HCT116 (cell line): ENCODE measurements around the gene RFX2. TPM values are rescaled to one million over a fixed set of nuclear protein-coding genes. Genes with fewer than 3 reads are reported as not detected.

Experiments used
- ATAC-seq: fragments of 200-7000 bp; cut with Tn5 transposase; 2 replicates; pipeline ENCODE4 v1.9.1; 2020; ENCODE audit warnings: mild to moderate bottlenecking, moderate library complexity
- BruUV-seq: library from RNA; stranded (reverse); fragments of 400-500 nt; replicated peaks from 2 replicates; lab custom pipeline; 2021; lab: Mats Ljungman, UMichigan
- CTCF ChIA-PET: fragments of 300-600 bp; sonication (Branson Sonifier 250); formaldehyde crosslinking; loops from one replicate; lab custom pipeline; 2021; ENCODE audit warnings: antibody characterized with exemption; lab: Charles Lee
- POLR2A ChIA-PET: fragments of 300-600, 350-600 bp; sonication (Branson Sonifier 250); formaldehyde crosslinking; loops from one replicate; lab custom pipeline; 2021; ENCODE audit warnings: antibody characterized with exemption; lab: Charles Lee
- RAD21 ChIA-PET, 2 experiments: fragments of 300-600 bp; sonication (Branson Sonifier 250); formaldehyde crosslinking; loops; one replicate each; lab custom pipeline; 2023; ENCODE audit warnings: low total read pairs in 2 of 2; ENCODE audit not compliant: uncharacterized antibody in 2 of 2, unreplicated experiment in 2 of 2, low non-redundant PET in 1 of 2; lab: Charles Lee
- DNase-seq: peaks from one replicate; pipeline ENCODE4 v3.0.0-alpha.2; 2010; ENCODE audit warnings: low read depth, low spot score
- H2AFZ ChIP-seq: fragments of 200-600 bp; shearing (Covaris generic), sonication (generic); 2 replicates; pipeline ENCODE4 v1.6.1; 2017; ENCODE audit warnings: low read depth, mixed run types, mixed read lengths, antibody characterized with exemption, low read length; ENCODE audit not compliant: poor library complexity, severe bottlenecking
- H3K27ac ChIP-seq: 2 replicates; pipeline ENCODE4 v1.5.1; 2012; ENCODE audit warnings: low read depth, low read length
- H3K27me3 ChIP-seq: fragments of 200-600 bp; sonication (generic); 2 replicates; pipeline ENCODE4 v1.6.1; 2016; ENCODE audit warnings: mixed run types, low read length, mixed read lengths; ENCODE audit not compliant: insufficient read depth
- H3K36me3 ChIP-seq, 2 experiments: fragments of 200-500 bp in 1 of 2; fragments of 200-600 bp in 1 of 2; sonication (Bioruptor generic) in 1 of 2; sonication (generic) in 1 of 2; 2 replicates each; pipeline versions ENCODE4 v1.5.1 to v1.6.1; 2014 to 2016; ENCODE audit warnings: low read length in 2 of 2, inconsistent platforms in 1 of 2, mixed read lengths in 1 of 2, mixed run types in 1 of 2; ENCODE audit not compliant: insufficient read depth in 2 of 2, control insufficient read depth in 1 of 2
- H3K4me1 ChIP-seq, 2 experiments: fragments of 200-600 bp in 1 of 2; sonication (generic) in 1 of 2; 2 replicates each; pipeline versions ENCODE4 v1.5.1 to v1.6.1; 2012 to 2017; ENCODE audit warnings: low read length in 2 of 2, inconsistent platforms in 1 of 2, mild to moderate bottlenecking in 1 of 2, mixed read lengths in 1 of 2, mixed run types in 1 of 2, moderate library complexity in 1 of 2; ENCODE audit not compliant: insufficient read depth in 2 of 2, control insufficient read depth in 1 of 2
- H3K4me2 ChIP-seq: fragments of 200-600 bp; sonication (generic); 2 replicates; pipeline ENCODE4 v1.6.1; 2017; ENCODE audit warnings: mixed run types, low read length, mixed read lengths
- H3K4me3 ChIP-seq, 2 experiments: fragments of 200-600 bp in 1 of 2; sonication (generic) in 1 of 2; replicated peaks in 1 of 2; 2 replicates each; pipeline ENCODE4 v1.5.1; 2011 to 2016; ENCODE audit warnings: low read length in 2 of 2, control low read depth in 1 of 2, low read depth in 1 of 2, mild to moderate bottlenecking in 1 of 2, mixed read lengths in 1 of 2, mixed run types in 1 of 2
- H3K79me2 ChIP-seq: fragments of 200-600 bp; sonication (generic); 2 replicates; pipeline ENCODE4 v1.6.1; 2017; ENCODE audit warnings: mild to moderate bottlenecking, mixed run types, low read length, moderate library complexity, mixed read lengths; ENCODE audit not compliant: insufficient read depth
- H3K9ac ChIP-seq: fragments of 200-600 bp; sonication (generic); 2 replicates; pipeline ENCODE4 v1.6.1; 2016; ENCODE audit warnings: low read length, mixed read lengths
- H3K9me2 ChIP-seq: fragments of 200-600 bp; sonication (generic), shearing (Covaris generic); 2 replicates; pipeline ENCODE4 v1.6.1; 2017; ENCODE audit warnings: mixed run types, mild to moderate bottlenecking, moderate library complexity; ENCODE audit not compliant: insufficient read depth
- H3K9me3 ChIP-seq, 2 experiments: fragments of 200-500 bp in 1 of 2; fragments of 200-600 bp in 1 of 2; sonication (Bioruptor generic) in 1 of 2; sonication (generic) in 1 of 2; 2 replicates each; pipeline ENCODE4 v1.6.1; 2014 to 2017; ENCODE audit warnings: low read length in 2 of 2, mixed read lengths in 2 of 2, inconsistent platforms in 1 of 2, low read depth in 1 of 2, mild to moderate bottlenecking in 1 of 2, mixed run types in 1 of 2, moderate library complexity in 1 of 2; ENCODE audit not compliant: control insufficient read depth in 1 of 2, insufficient read depth in 1 of 2
- H4K20me1 ChIP-seq: fragments of 200-600 bp; sonication (generic), shearing (Covaris generic); 2 replicates; pipeline ENCODE4 v1.6.1; 2017; ENCODE audit warnings: mixed run types, mild to moderate bottlenecking, moderate library complexity; ENCODE audit not compliant: insufficient read depth
- CEBPB ChIP-seq: IDR thresholded peaks from 2 replicates; pipeline ENCODE4 v1.6.1; 2012; ENCODE audit warnings: low read depth
- CTCF ChIP-seq, 3 experiments: fragments of 200-600 bp in 1 of 3; sonication (generic) in 1 of 3; IDR thresholded peaks in 2 of 3; conservative IDR thresholded peaks in 1 of 3; 2 replicates each; pipeline ENCODE4 v1.5.1; 2012 to 2017; ENCODE audit warnings: low read depth in 2 of 3, low read length in 2 of 3, antibody characterized with exemption in 1 of 3, borderline replicate concordance in 1 of 3, control low read depth in 1 of 3, mild to moderate bottlenecking in 1 of 3, mixed read lengths in 1 of 3, mixed run types in 1 of 3, moderate library complexity in 1 of 3; ENCODE audit not compliant: insufficient read depth in 1 of 3
- EGR1 ChIP-seq: IDR thresholded peaks from 2 replicates; pipeline ENCODE4 v1.6.1; 2012; ENCODE audit warnings: low read depth
- EZH2 ChIP-seq: fragments of 200-600 bp; sonication (generic); IDR thresholded peaks from 2 replicates; pipeline ENCODE4 v1.6.1; 2017; ENCODE audit warnings: antibody characterized with exemption, mixed run types
- FOSL1 ChIP-seq: IDR thresholded peaks from 2 replicates; pipeline ENCODE4 v1.6.1; 2012; ENCODE audit warnings: low read depth
- MAX ChIP-seq: IDR thresholded peaks from 2 replicates; pipeline ENCODE4 v1.6.1; 2012
- POLR2A ChIP-seq: IDR thresholded peaks from 2 replicates; pipeline ENCODE4 v1.7.0; 2011; ENCODE audit warnings: borderline replicate concordance; ENCODE audit not compliant: insufficient read depth, insufficient read length; ENCODE audit errors: extremely low read depth
- POLR2AphosphoS5 ChIP-seq: IDR thresholded peaks from 2 replicates; pipeline ENCODE4 v1.6.1; 2011; ENCODE audit warnings: mild to moderate bottlenecking, low read depth, low read length, moderate library complexity
- REST ChIP-seq: IDR thresholded peaks from 2 replicates; pipeline ENCODE4 v1.6.1; 2012; ENCODE audit warnings: low read depth
- SP1 ChIP-seq: IDR thresholded peaks from 2 replicates; pipeline ENCODE4 v1.6.1; 2012; ENCODE audit warnings: low read depth
- SRF ChIP-seq: IDR thresholded peaks from 2 replicates; pipeline ENCODE4 v1.6.1; 2012; ENCODE audit warnings: low read depth
- TCF7L2 ChIP-seq: IDR thresholded peaks from 2 replicates; pipeline ENCODE4 v1.7.0; 2011; ENCODE audit warnings: borderline replicate concordance, inconsistent platforms; ENCODE audit not compliant: insufficient read depth, insufficient read length; ENCODE audit errors: extremely low read depth
- YY1 ChIP-seq: IDR thresholded peaks from 2 replicates; pipeline ENCODE4 v1.6.1; 2011; ENCODE audit warnings: low read length, low read depth, moderate library complexity, mild to moderate bottlenecking; ENCODE audit not compliant: insufficient replicate concordance; ENCODE audit errors: extremely low read depth
- ZBTB33 ChIP-seq: IDR thresholded peaks from 2 replicates; pipeline ENCODE4 v1.6.1; 2011; ENCODE audit warnings: mild to moderate bottlenecking, low read length, moderate library complexity; ENCODE audit not compliant: insufficient replicate concordance; ENCODE audit errors: extremely low read depth
- ZFX ChIP-seq: fragments of 450-650 bp; IDR thresholded peaks from 2 replicates; pipeline ENCODE4 v1.6.1; 2017
- ZNF274 ChIP-seq: fragments of 200-500 bp; sonication (Bioruptor generic); IDR thresholded peaks from 2 replicates; pipeline ENCODE4 v1.6.1; 2014; ENCODE audit warnings: mild to moderate bottlenecking, low read depth, low read length, inconsistent platforms
- intact Hi-C: fragments of 100-400 bp; cut with micrococcal nuclease; formaldehyde crosslinking; loops from 2 replicates; pipeline ENCODE4 v1.10.0; 2022
- total RNA-seq: library from RNA; stranded (reverse); gene quantifications from one replicate; pipeline ENCODE4 v1.2.1, GENCODE V29; 2021; ENCODE audit not compliant: unreplicated experiment

RFX2 gene
- total RNA-seq, 1 experiment from 2014 or later, result 13.7 TPM

- H3K4me2 ChIP-seq, result no peak overlapping the region
- ChIA-PET RAD21 (no interaction called here), POLR2A (no interaction called here)
- intact Hi-C loops, result no loop called here
- H3K27me3 ChIP-seq, result no peaks in the 10 kb centered on the region
- H3K9me3 ChIP-seq, result no peaks in the 10 kb centered on the region
- no peak for DNase-seq
- H3K79me2 ChIP-seq, result no peaks in the 10 kb centered on the region
- TF ChIP-seq REST (no peak), CEBPB (no peak), ZFX (no peak), ZBTB33 (no peak), POLR2A (no peak), POLR2AphosphoS5 (no peak), SP1 (no peak), MAX (no peak), YY1 (no peak), CTCF (IDR thresholded peaks at IDR 0.05 in 2 of 3, conservative IDR thresholded peaks at IDR 0.05 in 1 of 3; ENCODE audit: borderline replicate concordance in 1 of 3, insufficient read depth in 1 of 3, low read depth in 2 of 3, low read length in 2 of 3) (no peak), ZNF274 (no peak), EZH2 (no peak), SRF (no peak), FOSL1 (no peak), EGR1 (no peak), TCF7L2 (no peak)
- TF ChIP-seq, all 23 proteins: peak for 0
- Histone ChIP-seq H3K27ac (no peak overlapping the region), H3K4me3 (no peak overlapping the region), H3K36me3 (no peaks in the 10 kb centered on the region), H3K9me2 (no peaks in the 10 kb centered on the region), H2AFZ (no peak overlapping the region), H3K4me1 (peaks cover 0 to 9% of the 10 kb centered on the region in 2 experiments; a peak in 2 of 4 replicates), H4K20me1 (no peaks in the 10 kb centered on the region), H3K9ac (no peak overlapping the region)
- ATAC-seq, result no peak
- BruUV-seq, result no TSS peak
- CTCF ChIA-PET, result no interaction called here
Observed at GRCh38 chr19:6070207-6070681, 40.1 kb downstream of the RFX2 start.
